Keratinocyte (primary cell): ENCODE data around the gene MTF1. TPM values are rescaled to one million over a fixed set of nuclear protein-coding genes. Genes with fewer than 3 reads are reported as not detected.

Source experiments
- DNase-seq: peaks from one replicate; pipeline ENCODE4 v3.0.0-alpha.2; 2011; ENCODE audit warnings: low read depth, missing footprints, low spot score
- FAIRE-seq: peaks from 2 replicates; lab custom pipeline; 2011; peaks lifted over from hg19 to GRCh38; lab: Jason Lieb, UNC
- H2AFZ ChIP-seq: 2 replicates; pipeline ENCODE4 v1.6.0; 2012; ENCODE audit warnings: low read length, control low read depth, inconsistent platforms; ENCODE audit not compliant: control insufficient read depth
- H3K27ac ChIP-seq: 2 replicates; pipeline ENCODE4 v1.5.1; 2011; ENCODE audit warnings: low read length; ENCODE audit not compliant: control insufficient read depth, insufficient read depth
- H3K27me3 ChIP-seq: 3 replicates; pipeline ENCODE4 v1.6.0; 2011; ENCODE audit warnings: low read length; ENCODE audit not compliant: control insufficient read depth, insufficient read depth; ENCODE audit errors: extremely low read depth
- H3K36me3 ChIP-seq, 2 experiments: 2 replicates in 1 of 2; 3 replicates in 1 of 2; pipeline ENCODE4 v1.5.1; 2011; ENCODE audit warnings: low read length in 2 of 2, mild to moderate bottlenecking in 1 of 2; ENCODE audit not compliant: control insufficient read depth in 2 of 2, insufficient read depth in 2 of 2; ENCODE audit errors: extremely low read depth in 1 of 2
- H3K4me1 ChIP-seq: 3 replicates; pipeline ENCODE4 v1.5.1; 2011; ENCODE audit warnings: low read length; ENCODE audit not compliant: control insufficient read depth, insufficient read depth; ENCODE audit errors: extremely low read depth
- H3K4me2 ChIP-seq: 3 replicates; pipeline ENCODE4 v1.6.0; 2011; ENCODE audit warnings: low read depth, low read length; ENCODE audit not compliant: control insufficient read depth, insufficient read depth; ENCODE audit errors: extremely low read depth
- H3K4me3 ChIP-seq, 3 experiments: fragments of 200-600 bp in 1 of 3; sonication (generic) in 1 of 3; 2 replicates in 2 of 3; 3 replicates in 1 of 3; pipeline ENCODE4 v1.5.1; 2011 to 2016; ENCODE audit warnings: low read length in 3 of 3, mild to moderate bottlenecking in 3 of 3, control low read depth in 2 of 3, inconsistent platforms in 1 of 3, low read depth in 1 of 3, mixed read lengths in 1 of 3, mixed run types in 1 of 3, moderate library complexity in 1 of 3; ENCODE audit not compliant: control insufficient read depth in 2 of 3, insufficient read depth in 2 of 3; ENCODE audit errors: extremely low read depth in 1 of 3
- H3K79me2 ChIP-seq: 2 replicates; pipeline ENCODE4 v1.6.0; 2012; ENCODE audit warnings: low read length; ENCODE audit not compliant: control insufficient read depth, insufficient read depth
- H3K9ac ChIP-seq: 3 replicates; pipeline ENCODE4 v1.6.0; 2011; ENCODE audit warnings: low read length; ENCODE audit not compliant: control insufficient read depth, insufficient read depth; ENCODE audit errors: extremely low read depth
- H3K9me1 ChIP-seq: 3 replicates; pipeline ENCODE4 v1.6.0; 2011; ENCODE audit warnings: low read length; ENCODE audit not compliant: control insufficient read depth, insufficient read depth; ENCODE audit errors: extremely low read depth
- H3K9me3 ChIP-seq: 2 replicates; pipeline ENCODE4 v1.5.1; 2012; ENCODE audit warnings: low read depth, low read length; ENCODE audit not compliant: control insufficient read depth
- H4K20me1 ChIP-seq: 3 replicates; pipeline ENCODE4 v1.6.0; 2011; ENCODE audit warnings: low read length; ENCODE audit not compliant: control insufficient read depth, insufficient read depth; ENCODE audit errors: extremely low read depth
- EZH2 ChIP-seq: IDR thresholded peaks from one replicate; pipeline ENCODE4 v1.6.1; 2012; ENCODE audit warnings: inconsistent platforms, mild to moderate bottlenecking, low read length, moderate library complexity
- dilution Hi-C: fragments of 300-500 bp; cut with MboI; formaldehyde crosslinking; loops from one replicate; pipeline ENCODE4 v1.7.0; 2020; ENCODE audit warnings: low sequenced_read_pairs; ENCODE audit not compliant: extremely low pct_ligation_motif_present
- polyA plus RNA-seq, 5 experiments: library from polyadenylated mRNA; depleted of rRNA in 3 of 5; stranded (reverse) in 3 of 5; stranded (forward) in 1 of 5; unstranded in 1 of 5; fragments of >200 nt; gene quantifications; 1 replicate in 1 of 5; 2 replicates in 3 of 5; 3 replicates in 1 of 5; pipeline versions ENCODE4 v1.2.1 to v1.2.3, GENCODE V29; 2011 to 2012; ENCODE audit warnings: missing spikeins in 2 of 5, low read depth in 1 of 5, low replicate concordance in 1 of 5
- TF ChIP-seq, protein P1 (sequence below), 3 experiments: IDR thresholded peaks in 1 of 3; conservative IDR thresholded peaks in 1 of 3; optimal IDR thresholded peaks in 1 of 3; 2 replicates in 2 of 3; 3 replicates in 1 of 3; pipeline versions ENCODE3 to v1.5.1; 2011; ENCODE audit warnings: low read length in 3 of 3, mild to moderate bottlenecking in 3 of 3, moderate library complexity in 2 of 3, control low read depth in 1 of 3, inconsistent platforms in 1 of 3; ENCODE audit not compliant: insufficient read depth in 2 of 3; ENCODE audit errors: extremely low read depth in 1 of 3

The MTF1 gene
- polyA plus RNA-seq, 1 donor (not counting 4 experiments of a cell fraction or from before 2014, with no cell fraction given): 13.1 TPM

DNA sequence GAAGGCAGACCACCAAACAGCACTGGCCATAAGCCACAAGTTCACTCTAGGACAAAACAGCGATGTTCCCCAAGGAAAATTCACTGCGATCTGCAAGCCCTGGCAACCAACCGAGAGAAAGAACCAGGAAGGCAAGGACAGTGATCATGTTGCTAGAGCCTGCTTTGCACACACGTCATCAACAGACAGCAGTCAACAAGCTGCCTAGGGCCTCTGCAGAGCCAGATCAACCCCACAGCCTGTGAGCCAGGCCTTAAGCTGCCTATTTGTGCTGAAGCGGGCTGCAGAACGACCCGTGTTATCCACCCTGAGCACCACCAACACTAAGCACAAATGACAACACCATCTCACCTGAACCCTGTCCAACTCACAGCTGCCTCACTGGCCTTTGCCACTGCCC, 45.1 kb downstream of the MTF1 start:
- peaks cover 6% of the 10 kb centered on the region for H3K9me1 ChIP-seq
- no peak overlapping the region for H2AFZ ChIP-seq
- H3K4me1 ChIP-seq: peaks cover under 1% of the 10 kb centered on the region
- no peaks in the 10 kb centered on the region for H3K9me3 ChIP-seq
- no peak overlapping the region for H3K9ac ChIP-seq
- dilution Hi-C loops: no loop called here
- TF ChIP-seq, protein P1, sequence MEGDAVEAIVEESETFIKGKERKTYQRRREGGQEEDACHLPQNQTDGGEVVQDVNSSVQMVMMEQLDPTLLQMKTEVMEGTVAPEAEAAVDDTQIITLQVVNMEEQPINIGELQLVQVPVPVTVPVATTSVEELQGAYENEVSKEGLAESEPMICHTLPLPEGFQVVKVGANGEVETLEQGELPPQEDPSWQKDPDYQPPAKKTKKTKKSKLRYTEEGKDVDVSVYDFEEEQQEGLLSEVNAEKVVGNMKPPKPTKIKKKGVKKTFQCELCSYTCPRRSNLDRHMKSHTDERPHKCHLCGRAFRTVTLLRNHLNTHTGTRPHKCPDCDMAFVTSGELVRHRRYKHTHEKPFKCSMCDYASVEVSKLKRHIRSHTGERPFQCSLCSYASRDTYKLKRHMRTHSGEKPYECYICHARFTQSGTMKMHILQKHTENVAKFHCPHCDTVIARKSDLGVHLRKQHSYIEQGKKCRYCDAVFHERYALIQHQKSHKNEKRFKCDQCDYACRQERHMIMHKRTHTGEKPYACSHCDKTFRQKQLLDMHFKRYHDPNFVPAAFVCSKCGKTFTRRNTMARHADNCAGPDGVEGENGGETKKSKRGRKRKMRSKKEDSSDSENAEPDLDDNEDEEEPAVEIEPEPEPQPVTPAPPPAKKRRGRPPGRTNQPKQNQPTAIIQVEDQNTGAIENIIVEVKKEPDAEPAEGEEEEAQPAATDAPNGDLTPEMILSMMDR (optimal IDR thresholded peaks at IDR 0.05 in 1 of 3, IDR thresholded peaks at IDR 0.05 in 1 of 3, conservative IDR thresholded peaks at IDR 0.05 in 1 of 3; ENCODE audit: extremely low read depth in 1 of 3, insufficient read depth in 2 of 3, low read length in 3 of 3): no peak
- TF ChIP-seq EZH2: no peak
- H3K36me3 ChIP-seq: peaks cover 19 to 26% of the 10 kb centered on the region in 2 experiments
- H3K4me3 ChIP-seq: no peak overlapping the region
- no peaks in the 10 kb centered on the region for H4K20me1 ChIP-seq
- no peaks in the 10 kb centered on the region for H3K27me3 ChIP-seq
- no peak overlapping the region for H3K4me2 ChIP-seq
- no peak for DNase-seq
- FAIRE-seq: no peak
- H3K27ac ChIP-seq: no peak overlapping the region
- peaks cover 19% of the 10 kb centered on the region for H3K79me2 ChIP-seq

- Histone ChIP-seq H2AFZ (no peak overlapping the region), H3K9me3 (no peaks in the 10 kb centered on the region), H3K27me3 (no peaks in the 10 kb centered on the region), H3K4me2 (no peak overlapping the region), H3K36me3 (peaks cover 22 to 30% of the 10 kb centered on the region in 2 experiments), H3K79me2 (peaks cover 23% of the 10 kb centered on the region), H3K9me1 (peaks cover 6% of the 10 kb centered on the region), H3K4me1 (peaks cover 7% of the 10 kb centered on the region), H3K9ac (no peak overlapping the region), H3K4me3 (no peak overlapping the region), H4K20me1 (no peaks in the 10 kb centered on the region), H3K27ac (no peak overlapping the region)
- dilution Hi-C loops: no loop called here
- DNase-seq: no peak
- no peak for FAIRE-seq
- TF ChIP-seq, protein P1 (optimal IDR thresholded peaks at IDR 0.05 in 1 of 3, IDR thresholded peaks at IDR 0.05 in 1 of 3, conservative IDR thresholded peaks at IDR 0.05 in 1 of 3; ENCODE audit: extremely low read depth in 1 of 3, insufficient read depth in 2 of 3, low read length in 3 of 3): no peak
- TF ChIP-seq EZH2: no peak
These were observed 45.8 kb downstream of the MTF1 start for GRCh38 chr1:37813529-37814145.
